Measurements from ENCODE around the gene RLN1.
"Not testable (repeated sequence)": the region's sequence is repeated elsewhere in the genome, so short reads cannot be mapped to it uniquely, and the experiment has no call there.

The RLN1 gene

GRCh38 chr9:5360341-5360740 lies 20.7 kb upstream of the RLN1 start:
- H3K27ac ChIP-seq (ENCODE audit: low read depth in 2 of 2, low read length in 2 of 2): no peak overlapping the region
- no peaks in the 10 kb centered on the region for H3K27me3 ChIP-seq (ENCODE audit: control insufficient read depth in 2 of 2, insufficient read depth in 2 of 2, low read length in 2 of 2)
- H3K9ac ChIP-seq (ENCODE audit: low read depth in 1 of 2, low read length in 2 of 2): no peak overlapping the region
- H3K36me3 ChIP-seq (ENCODE audit: control insufficient read depth in 2 of 2, insufficient read depth in 2 of 2, low read length in 2 of 2): no peaks in the 10 kb centered on the region
- no peak overlapping the region for H3K4me3 ChIP-seq (ENCODE audit: low read length in 2 of 2)
- no peaks in the 10 kb centered on the region for H3K9me3 ChIP-seq (ENCODE audit: control insufficient read depth in 2 of 2, low read length in 2 of 2)
- peaks cover 0 to 2% of the 10 kb centered on the region in 2 donors for H3K4me1 ChIP-seq (ENCODE audit: control insufficient read depth in 2 of 2, insufficient read depth in 2 of 2, low read length in 2 of 2)

- Histone ChIP-seq H3K4me3 (ENCODE audit: low read length in 2 of 2) (no peak overlapping the region), H3K4me1 (ENCODE audit: control insufficient read depth in 2 of 2, insufficient read depth in 2 of 2, low read length in 2 of 2) (peaks cover 0 to 2% of the 10 kb centered on the region in 2 donors), H3K27ac (ENCODE audit: low read depth in 2 of 2, low read length in 2 of 2) (no peak overlapping the region), H3K27me3 (ENCODE audit: control insufficient read depth in 2 of 2, insufficient read depth in 2 of 2, low read length in 2 of 2) (no peaks in the 10 kb centered on the region), H3K9me3 (ENCODE audit: control insufficient read depth in 2 of 2, low read length in 2 of 2) (no peaks in the 10 kb centered on the region), H3K9ac (ENCODE audit: low read depth in 1 of 2, low read length in 2 of 2) (no peak overlapping the region), H3K36me3 (ENCODE audit: control insufficient read depth in 2 of 2, insufficient read depth in 2 of 2, low read length in 2 of 2) (no peaks in the 10 kb centered on the region)
Observed at GRCh38 chr9:5357431-5358105, 17.9 kb upstream of the RLN1 start.

DNA sequence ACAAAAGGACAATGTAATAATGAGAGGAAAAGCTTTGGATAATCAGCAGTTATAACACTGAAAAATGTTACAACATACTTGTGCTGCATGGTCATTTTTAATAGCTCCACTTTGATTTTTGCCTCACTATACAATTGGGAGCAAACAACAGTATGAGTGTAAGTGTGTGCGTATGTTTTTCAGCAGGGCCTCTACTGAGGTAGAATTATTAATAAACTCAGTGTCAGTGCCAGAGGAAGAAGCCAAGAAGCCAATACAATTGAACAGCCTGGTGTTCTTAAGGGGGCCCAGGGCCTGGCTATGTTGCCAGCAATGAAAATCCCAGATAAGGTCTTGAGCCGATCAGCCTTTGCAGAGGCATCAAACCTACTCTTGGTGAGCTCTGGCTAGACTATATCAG lies 16.1 kb upstream of the RLN1 start:
- peaks cover 0 to 2% of the 10 kb centered on the region in 2 donors for H3K4me1 ChIP-seq (ENCODE audit: control insufficient read depth in 2 of 2, insufficient read depth in 2 of 2, low read length in 2 of 2)
- H3K27ac ChIP-seq (ENCODE audit: low read depth in 2 of 2, low read length in 2 of 2): no peak overlapping the region
- no peaks in the 10 kb centered on the region for H3K9me3 ChIP-seq (ENCODE audit: control insufficient read depth in 2 of 2, low read length in 2 of 2)
- no peak overlapping the region for H3K9ac ChIP-seq (ENCODE audit: low read depth in 1 of 2, low read length in 2 of 2)
- no peaks in the 10 kb centered on the region for H3K27me3 ChIP-seq (ENCODE audit: control insufficient read depth in 2 of 2, insufficient read depth in 2 of 2, low read length in 2 of 2)
- no peak overlapping the region for H3K4me3 ChIP-seq (ENCODE audit: low read length in 2 of 2)
- no peaks in the 10 kb centered on the region for H3K36me3 ChIP-seq (ENCODE audit: control insufficient read depth in 2 of 2, insufficient read depth in 2 of 2, low read length in 2 of 2)

DNA sequence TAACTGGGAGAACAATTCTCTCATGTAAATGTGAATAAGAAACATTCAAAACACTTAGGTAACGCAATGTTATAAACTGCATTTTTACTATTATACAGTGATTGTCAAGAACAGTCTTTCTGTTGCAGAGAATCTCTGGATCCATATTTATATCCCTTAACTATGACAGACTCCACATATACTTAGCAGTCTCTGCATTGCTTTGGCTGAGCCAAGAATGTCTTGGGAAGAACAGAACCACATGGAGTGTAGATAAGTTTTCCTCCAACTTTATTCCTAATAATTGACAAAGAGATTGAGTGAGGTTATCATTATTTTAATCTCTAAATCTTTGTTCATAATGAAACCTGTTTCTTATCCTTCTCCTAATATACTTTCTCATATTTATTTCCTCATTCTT lies 15.6 kb upstream of the RLN1 start:
- H3K9ac ChIP-seq (ENCODE audit: low read depth in 1 of 2, low read length in 2 of 2): no peak overlapping the region
- no peak overlapping the region for H3K27ac ChIP-seq (ENCODE audit: low read depth in 2 of 2, low read length in 2 of 2)
- H3K9me3 ChIP-seq (ENCODE audit: control insufficient read depth in 2 of 2, low read length in 2 of 2): no peaks in the 10 kb centered on the region
- no peaks in the 10 kb centered on the region for H3K27me3 ChIP-seq (ENCODE audit: control insufficient read depth in 2 of 2, insufficient read depth in 2 of 2, low read length in 2 of 2)
- no peaks in the 10 kb centered on the region for H3K36me3 ChIP-seq (ENCODE audit: control insufficient read depth in 2 of 2, insufficient read depth in 2 of 2, low read length in 2 of 2)
- no peaks in the 10 kb centered on the region for H3K4me1 ChIP-seq (ENCODE audit: control insufficient read depth in 2 of 2, insufficient read depth in 2 of 2, low read length in 2 of 2)
- no peak overlapping the region for H3K4me3 ChIP-seq (ENCODE audit: low read length in 2 of 2)

- Histone ChIP-seq H3K9ac (ENCODE audit: low read depth in 1 of 2, low read length in 2 of 2) (no peak overlapping the region), H3K9me3 (ENCODE audit: control insufficient read depth in 2 of 2, low read length in 2 of 2) (no peaks in the 10 kb centered on the region), H3K36me3 (ENCODE audit: control insufficient read depth in 2 of 2, insufficient read depth in 2 of 2, low read length in 2 of 2) (no peaks in the 10 kb centered on the region), H3K27ac (ENCODE audit: low read depth in 2 of 2, low read length in 2 of 2) (no peak overlapping the region), H3K4me3 (ENCODE audit: low read length in 2 of 2) (no peak overlapping the region), H3K27me3 (ENCODE audit: control insufficient read depth in 2 of 2, insufficient read depth in 2 of 2, low read length in 2 of 2) (no peaks in the 10 kb centered on the region), H3K4me1 (ENCODE audit: control insufficient read depth in 2 of 2, insufficient read depth in 2 of 2, low read length in 2 of 2) (no peaks in the 10 kb centered on the region)
Observed at GRCh38 chr9:5354184-5354583, 14.5 kb upstream of the RLN1 start.

GRCh38 chr9:5352637-5353248 lies 13.1 kb upstream of the RLN1 start:
- Histone ChIP-seq H3K27me3 (ENCODE audit: control insufficient read depth in 2 of 2, insufficient read depth in 2 of 2, low read length in 2 of 2) (no peaks in the 10 kb centered on the region), H3K4me1 (ENCODE audit: control insufficient read depth in 2 of 2, insufficient read depth in 2 of 2, low read length in 2 of 2) (no peaks in the 10 kb centered on the region), H3K36me3 (ENCODE audit: control insufficient read depth in 2 of 2, insufficient read depth in 2 of 2, low read length in 2 of 2) (no peaks in the 10 kb centered on the region), H3K9ac (ENCODE audit: low read depth in 1 of 2, low read length in 2 of 2) (no peak overlapping the region), H3K9me3 (ENCODE audit: control insufficient read depth in 2 of 2, low read length in 2 of 2) (no peaks in the 10 kb centered on the region), H3K27ac (ENCODE audit: low read depth in 2 of 2, low read length in 2 of 2) (no peak overlapping the region), H3K4me3 (ENCODE audit: low read length in 2 of 2) (no peak overlapping the region)

GRCh38 chr9:5336688-5337087 lies 3.0 kb downstream of the RLN1 start:
- no peak overlapping the region for H3K4me3 ChIP-seq (ENCODE audit: low read length in 2 of 2)
- H3K36me3 ChIP-seq (ENCODE audit: control insufficient read depth in 2 of 2, insufficient read depth in 2 of 2, low read length in 2 of 2): no peaks in the 10 kb centered on the region
- H3K4me1 ChIP-seq (ENCODE audit: control insufficient read depth in 2 of 2, insufficient read depth in 2 of 2, low read length in 2 of 2): no peaks in the 10 kb centered on the region
- H3K27me3 ChIP-seq (ENCODE audit: control insufficient read depth in 2 of 2, insufficient read depth in 2 of 2, low read length in 2 of 2): no peaks in the 10 kb centered on the region
- no peak overlapping the region for H3K27ac ChIP-seq (ENCODE audit: low read depth in 2 of 2, low read length in 2 of 2)
- H3K9me3 ChIP-seq (ENCODE audit: control insufficient read depth in 2 of 2, low read length in 2 of 2): no peaks in the 10 kb centered on the region
- H3K9ac ChIP-seq (ENCODE audit: low read depth in 1 of 2, low read length in 2 of 2): no peak overlapping the region

GRCh38 chr9:5331276-5331675 lies 8.4 kb downstream of the RLN1 start:
- H3K9me3 ChIP-seq (ENCODE audit: control insufficient read depth in 2 of 2, low read length in 2 of 2); H3K36me3 ChIP-seq (ENCODE audit: control insufficient read depth in 2 of 2, insufficient read depth in 2 of 2, low read length in 2 of 2); H3K4me3 ChIP-seq (ENCODE audit: low read length in 2 of 2); H3K9ac ChIP-seq (ENCODE audit: low read depth in 1 of 2, low read length in 2 of 2); H3K27ac ChIP-seq (ENCODE audit: low read depth in 2 of 2, low read length in 2 of 2); H3K27me3 ChIP-seq (ENCODE audit: control insufficient read depth in 2 of 2, insufficient read depth in 2 of 2, low read length in 2 of 2); H3K4me1 ChIP-seq (ENCODE audit: control insufficient read depth in 2 of 2, insufficient read depth in 2 of 2, low read length in 2 of 2): not testable (repeated sequence)

DNA sequence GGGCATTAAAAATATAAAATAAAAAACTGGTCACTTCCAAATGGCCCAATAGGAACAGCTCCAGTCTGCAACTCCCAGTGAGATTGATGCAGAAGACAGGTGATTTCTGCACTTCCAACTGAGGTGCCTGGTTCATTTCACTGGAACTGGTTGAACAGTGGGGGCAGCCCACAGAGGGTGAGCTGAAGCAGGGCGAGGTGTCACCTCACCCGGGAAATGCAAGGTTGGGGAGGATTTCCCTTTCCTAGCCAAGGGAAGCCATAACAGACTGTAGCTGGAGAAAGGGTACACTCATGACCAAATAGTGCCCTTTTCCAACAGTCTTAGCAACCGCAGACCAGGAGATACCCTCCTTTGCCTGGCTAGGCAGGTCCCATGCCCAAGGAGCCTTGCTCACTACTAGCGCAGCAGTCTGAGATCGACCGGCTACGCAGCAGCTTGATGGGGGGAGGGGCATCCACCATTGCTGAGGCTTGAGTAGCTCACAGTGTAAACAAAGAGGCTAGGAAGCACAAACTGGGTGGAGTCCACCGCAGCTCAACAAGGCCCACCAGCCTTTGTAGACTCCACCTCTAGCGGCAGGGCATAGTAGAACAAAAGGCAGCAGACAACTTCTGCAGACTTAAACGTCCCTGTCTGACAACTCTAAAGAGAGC lies 12.7 kb downstream of the RLN1 start:
- H3K27ac ChIP-seq (ENCODE audit: low read depth in 2 of 2, low read length in 2 of 2): no peak overlapping the region
- H3K4me3 ChIP-seq (ENCODE audit: low read length in 2 of 2): no peak overlapping the region
- no peaks in the 10 kb centered on the region for H3K4me1 ChIP-seq (ENCODE audit: control insufficient read depth in 2 of 2, insufficient read depth in 2 of 2, low read length in 2 of 2)
- H3K9ac ChIP-seq (ENCODE audit: low read depth in 1 of 2, low read length in 2 of 2): no peak overlapping the region
- no peaks in the 10 kb centered on the region for H3K36me3 ChIP-seq (ENCODE audit: control insufficient read depth in 2 of 2, insufficient read depth in 2 of 2, low read length in 2 of 2)
- no peaks in the 10 kb centered on the region for H3K27me3 ChIP-seq (ENCODE audit: control insufficient read depth in 2 of 2, insufficient read depth in 2 of 2, low read length in 2 of 2)
- H3K9me3 ChIP-seq (ENCODE audit: control insufficient read depth in 2 of 2, low read length in 2 of 2): no peaks in the 10 kb centered on the region

GRCh38 chr9:5326187-5326586 lies 13.5 kb downstream of the RLN1 start:
- H3K9ac ChIP-seq (ENCODE audit: low read depth in 1 of 2, low read length in 2 of 2): no peak overlapping the region
- H3K9me3 ChIP-seq (ENCODE audit: control insufficient read depth in 2 of 2, low read length in 2 of 2): no peaks in the 10 kb centered on the region
- H3K4me3 ChIP-seq (ENCODE audit: low read length in 2 of 2): no peak overlapping the region
- no peaks in the 10 kb centered on the region for H3K27me3 ChIP-seq (ENCODE audit: control insufficient read depth in 2 of 2, insufficient read depth in 2 of 2, low read length in 2 of 2)
- H3K27ac ChIP-seq (ENCODE audit: low read depth in 2 of 2, low read length in 2 of 2): no peak overlapping the region
- no peaks in the 10 kb centered on the region for H3K4me1 ChIP-seq (ENCODE audit: control insufficient read depth in 2 of 2, insufficient read depth in 2 of 2, low read length in 2 of 2)
- H3K36me3 ChIP-seq (ENCODE audit: control insufficient read depth in 2 of 2, insufficient read depth in 2 of 2, low read length in 2 of 2): no peaks in the 10 kb centered on the region
